K562 treated with DMSO at 1 percent for 4 hours (cell line): ENCODE results near the gene PCDHGA6. TPM values are rescaled to one million over a fixed set of nuclear protein-coding genes. Genes with fewer than 3 reads are reported as not detected.

Experiments used
- total RNA-seq: library from RNA; unstranded; fragments of 300-600 nt; gene quantifications from 2 replicates; pipeline ENCODE4 v1.2.3, GENCODE V29; 2022; ENCODE audit not compliant: insufficient read depth

The PCDHGA6 gene
- total RNA-seq, result 0.27 and 0.35 TPM in 2 replicates

DNA sequence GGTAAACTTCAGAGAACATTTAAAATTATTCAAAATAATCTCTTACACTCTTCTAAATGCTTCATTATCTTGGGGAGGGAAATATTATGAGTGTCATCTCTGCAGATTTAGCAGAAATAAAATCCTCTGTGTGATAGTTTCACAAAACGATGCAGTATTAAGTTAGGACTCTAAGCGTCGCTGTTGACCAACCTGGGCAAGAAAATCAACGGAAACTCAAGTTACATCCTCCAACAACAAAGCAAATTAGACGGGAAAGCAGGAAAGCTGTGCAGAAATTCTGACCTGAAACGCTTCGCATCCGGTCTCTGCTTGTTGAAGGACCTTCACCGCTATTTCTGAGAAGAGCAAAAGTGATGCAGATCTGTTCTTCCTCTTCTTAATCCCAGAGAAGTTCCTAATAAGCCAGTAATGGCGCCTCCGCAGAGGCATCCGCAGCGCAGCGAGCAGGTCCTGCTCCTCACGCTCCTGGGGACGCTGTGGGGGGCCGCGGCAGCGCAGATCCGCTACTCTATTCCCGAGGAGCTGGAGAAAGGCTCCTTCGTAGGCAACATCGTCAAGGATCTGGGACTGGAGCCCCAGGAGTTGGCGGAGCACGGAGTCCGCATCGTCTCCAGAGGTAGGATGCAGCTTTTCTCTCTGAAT, at the start of gene PCDHGA6:
TSS of gene PCDHGA6 (plus strand) at position 219 of the 645 bp plus-strand sequence. CDS start at position 412, 193 bp downstream.

DNA sequence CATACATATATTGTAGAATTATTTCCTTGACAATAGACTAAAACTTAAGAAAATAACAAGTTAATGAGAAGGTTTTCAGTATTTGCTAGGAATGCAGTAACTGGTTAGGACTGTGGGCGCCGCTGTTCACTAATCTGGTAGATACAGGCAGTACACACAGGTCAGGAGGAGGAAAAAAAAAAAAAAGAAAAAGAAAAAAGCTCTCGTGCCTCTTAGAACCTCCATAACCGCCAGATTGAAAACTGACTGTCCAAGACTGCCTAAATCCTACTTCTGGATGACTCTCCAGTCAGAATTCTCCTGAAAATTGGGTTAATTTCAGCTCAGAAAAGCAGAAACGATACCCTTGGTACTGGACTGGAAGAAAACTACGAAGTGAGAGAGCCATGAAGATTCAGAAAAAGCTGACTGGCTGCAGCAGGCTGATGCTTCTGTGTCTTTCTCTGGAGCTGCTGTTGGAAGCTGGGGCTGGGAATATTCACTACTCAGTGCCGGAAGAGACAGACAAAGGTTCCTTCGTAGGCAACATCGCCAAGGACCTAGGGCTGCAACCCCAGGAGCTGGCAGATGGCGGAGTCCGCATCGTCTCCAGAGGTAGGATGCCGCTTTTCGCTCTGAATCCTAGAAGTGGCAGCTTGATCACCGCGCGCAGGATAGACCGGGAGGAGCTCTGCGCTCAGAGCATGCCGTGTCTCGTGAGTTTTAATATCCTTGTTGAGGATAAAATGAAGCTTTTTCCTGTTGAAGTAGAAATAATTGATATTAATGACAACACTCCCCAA, 43.2 kb upstream of the PCDHGA6 start, which contains the start of gene PCDHGA1:
TSS of gene PCDHGA1 (plus strand) at position 216 of the 782 bp plus-strand sequence.

DNA sequence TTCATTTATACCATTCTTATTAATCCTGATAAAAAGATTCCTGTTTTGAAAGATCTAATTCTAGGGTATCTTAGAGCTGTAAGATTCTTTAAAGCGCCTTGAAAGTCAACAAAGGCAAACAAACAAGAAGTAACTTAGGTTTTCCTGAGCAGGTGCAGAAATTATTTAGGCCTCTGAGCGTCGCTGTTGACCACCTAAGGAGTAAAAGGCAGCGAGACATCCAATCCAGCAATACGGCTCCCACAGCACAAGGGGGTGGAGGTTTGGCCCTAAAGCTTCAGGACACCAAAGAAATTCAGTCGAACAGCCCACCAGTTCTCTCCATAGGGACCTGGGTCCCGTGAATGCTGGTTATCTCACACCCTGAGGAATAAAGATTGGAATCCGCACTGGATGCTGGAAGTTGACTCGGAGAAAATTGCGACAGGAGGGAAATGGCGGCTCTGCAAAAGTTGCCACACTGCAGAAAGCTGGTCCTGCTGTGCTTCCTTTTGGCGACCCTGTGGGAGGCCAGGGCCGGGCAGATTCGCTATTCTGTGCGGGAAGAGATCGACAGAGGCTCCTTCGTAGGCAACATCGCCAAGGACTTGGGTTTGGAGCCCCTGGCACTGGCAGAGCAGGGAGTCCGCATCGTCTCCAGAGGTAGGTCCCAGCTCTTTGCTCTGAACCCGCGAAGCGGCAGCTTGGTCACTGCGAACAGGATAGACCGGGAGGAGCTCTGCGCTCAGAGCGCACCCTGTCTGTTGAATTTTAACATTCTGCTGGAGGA, 35.0 kb upstream of the PCDHGA6 start, which contains the start of gene PCDHGA2:
TSS of gene PCDHGA2 (plus strand) at position 223 of the 769 bp plus-strand sequence.

DNA sequence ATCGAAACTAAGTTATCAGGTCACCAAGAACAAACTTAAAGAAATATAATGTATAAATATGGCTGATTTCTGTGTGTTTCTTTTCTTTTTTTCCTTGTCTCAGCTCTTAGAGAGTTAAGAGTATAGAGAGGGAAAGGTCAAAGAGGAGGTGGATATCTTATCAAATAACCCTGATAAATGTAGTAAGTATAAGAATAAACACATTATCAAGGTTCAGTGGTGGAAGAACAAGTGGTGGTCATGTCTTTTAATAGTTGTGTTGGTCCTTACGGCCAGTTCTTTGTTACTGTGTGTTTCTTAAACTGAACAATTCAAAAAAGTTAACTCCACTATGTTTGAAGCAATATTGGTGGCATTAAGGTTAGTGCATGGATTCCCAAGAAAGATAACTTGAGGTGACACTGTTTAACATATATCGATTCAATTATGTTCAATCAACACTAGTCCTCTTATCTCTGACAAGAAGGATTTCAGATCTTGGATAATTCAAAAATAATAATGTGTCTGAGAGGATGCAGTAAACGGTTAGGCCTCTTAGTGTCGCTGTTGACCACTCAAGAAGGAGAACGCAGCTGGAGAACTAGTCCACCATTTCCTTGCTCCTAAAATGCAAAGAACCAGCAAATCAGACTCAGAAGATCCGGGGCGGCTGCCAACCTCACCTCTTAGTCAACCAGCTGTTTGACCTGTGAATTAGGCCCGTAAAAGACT, 30.3 kb upstream of the PCDHGA6 start, which contains the start of gene PCDHGA3:
TSS of gene PCDHGA3 (plus strand) at position 588 of the 711 bp plus-strand sequence. CDS start 205 bp downstream, outside the sequence.

DNA sequence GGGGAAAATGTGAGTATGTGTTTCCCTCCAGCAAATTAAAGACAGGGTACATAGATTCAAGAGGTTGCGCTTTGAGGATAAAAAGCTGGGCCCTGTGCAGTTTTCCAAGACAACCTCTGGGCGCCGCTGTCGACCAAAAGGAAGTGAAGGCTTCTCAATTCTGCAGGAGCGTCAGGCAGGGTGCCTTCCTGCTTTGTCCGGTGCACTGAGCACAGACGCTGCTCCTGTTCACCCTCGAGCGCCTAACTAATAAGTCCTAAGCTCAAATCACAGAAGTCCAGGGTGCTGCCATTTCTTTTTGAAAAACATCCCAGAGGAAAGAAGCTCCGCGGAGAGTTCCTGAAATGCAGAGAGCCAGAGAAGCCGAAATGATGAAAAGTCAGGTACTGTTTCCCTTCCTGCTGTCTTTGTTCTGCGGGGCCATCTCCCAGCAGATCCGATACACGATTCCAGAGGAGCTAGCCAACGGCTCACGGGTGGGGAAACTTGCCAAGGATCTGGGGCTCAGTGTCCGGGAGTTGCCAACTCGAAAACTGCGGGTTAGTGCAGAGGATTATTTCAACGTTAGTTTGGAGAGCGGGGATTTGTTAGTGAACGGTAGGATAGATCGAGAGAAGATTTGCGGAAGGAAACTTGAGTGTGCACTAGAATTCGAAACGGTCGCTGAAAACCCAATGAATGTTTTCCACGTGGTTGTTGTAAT, 23.6 kb upstream of the PCDHGA6 start, which contains the start of gene PCDHGB1:
TSS of gene PCDHGB1 (plus strand) at position 183 of the 703 bp plus-strand sequence. CDS start at position 345, 162 bp downstream.

DNA sequence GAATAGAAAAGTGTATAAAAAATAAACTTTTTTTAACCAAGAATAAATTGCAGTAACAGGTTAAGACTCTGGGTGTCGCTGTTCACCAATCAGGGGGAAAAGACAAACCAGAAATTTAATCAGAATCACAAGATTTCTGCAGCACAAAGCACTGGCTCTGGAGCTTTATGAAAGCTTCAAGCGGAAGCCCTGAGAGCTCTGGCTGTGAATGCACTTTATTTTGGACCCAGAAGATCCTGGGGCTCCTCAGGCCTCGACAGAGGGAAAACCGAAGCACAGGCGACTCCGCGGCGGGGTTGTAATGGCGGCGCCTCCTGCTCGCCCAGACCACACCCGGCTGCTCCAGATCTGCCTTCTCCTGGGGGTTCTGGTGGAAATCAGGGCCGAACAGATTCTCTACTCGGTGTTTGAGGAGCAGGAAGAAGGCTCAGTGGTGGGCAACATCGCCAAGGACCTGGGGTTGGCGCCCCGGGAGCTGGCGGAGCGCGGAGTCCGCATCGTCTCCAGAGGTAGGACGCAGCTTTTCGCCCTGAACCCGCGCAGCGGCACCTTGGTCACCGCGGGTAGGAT, 18.7 kb upstream of the PCDHGA6 start, which contains the start of gene PCDHGA4:
TSS of gene PCDHGA4 (plus strand) at position 122 of the 570 bp plus-strand sequence. CDS start at position 209, 87 bp downstream.

DNA sequence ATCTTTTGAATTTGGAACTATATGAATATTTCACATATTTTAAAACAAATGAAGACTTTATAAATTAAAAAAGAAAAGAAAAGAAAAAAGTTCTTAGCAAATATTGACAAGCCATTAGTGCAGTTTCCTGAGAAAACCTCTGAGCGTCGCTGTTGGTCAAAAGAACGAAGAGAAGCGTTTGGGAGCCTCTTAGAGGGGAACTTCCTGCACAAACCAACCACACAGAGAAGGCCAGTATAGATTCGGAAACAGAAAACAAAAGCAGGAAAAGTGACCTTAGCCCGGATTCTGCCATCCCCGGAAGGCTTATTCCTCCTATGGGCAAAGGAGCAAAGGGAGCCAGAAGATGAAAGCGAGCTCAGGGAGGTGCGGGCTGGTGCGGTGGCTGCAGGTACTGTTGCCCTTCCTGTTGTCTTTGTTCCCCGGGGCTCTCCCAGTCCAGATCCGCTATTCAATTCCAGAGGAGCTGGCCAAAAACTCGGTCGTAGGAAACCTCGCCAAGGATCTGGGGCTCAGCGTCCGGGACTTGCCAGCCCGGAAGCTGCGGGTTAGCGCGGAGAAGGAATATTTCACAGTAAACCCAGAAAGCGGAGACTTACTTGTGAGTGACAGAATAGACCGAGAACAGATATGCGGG, 13.8 kb upstream of the PCDHGA6 start, which contains the start of gene PCDHGB2:
TSS of gene PCDHGB2 (plus strand) at position 205 of the 637 bp plus-strand sequence. CDS start at position 347, 142 bp downstream.

DNA sequence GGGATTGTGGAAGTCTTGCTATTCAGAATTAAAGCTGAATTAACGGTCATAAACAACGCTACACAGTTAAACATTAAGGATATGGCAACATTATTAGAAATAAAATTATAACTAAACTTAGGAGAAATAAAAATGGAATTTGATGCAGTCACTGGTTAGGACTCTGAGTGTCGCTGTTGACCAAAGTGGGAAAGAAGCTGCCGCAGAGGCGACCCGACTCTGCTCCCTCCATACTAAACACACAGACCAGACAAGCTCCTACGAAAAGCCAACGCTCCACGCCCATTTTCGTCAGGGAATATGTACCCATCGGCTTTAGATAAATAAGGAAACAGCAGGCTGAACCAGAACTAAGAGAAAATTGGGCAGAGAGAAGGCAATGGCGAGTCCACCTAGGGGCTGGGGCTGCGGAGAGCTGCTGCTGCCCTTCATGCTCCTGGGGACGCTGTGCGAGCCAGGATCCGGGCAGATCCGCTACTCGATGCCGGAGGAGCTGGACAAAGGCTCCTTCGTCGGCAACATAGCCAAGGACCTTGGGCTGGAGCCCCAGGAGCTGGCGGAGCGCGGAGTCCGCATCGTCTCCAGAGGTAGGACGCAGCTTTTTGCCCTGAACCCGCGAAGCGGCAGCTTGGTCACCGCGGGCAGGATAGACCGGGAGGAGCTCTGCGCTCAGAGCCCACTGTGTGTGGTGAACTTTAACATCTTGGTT, 9.6 kb upstream of the PCDHGA6 start, which contains the start of gene PCDHGA5:
TSS of gene PCDHGA5 (plus strand) at position 211 of the 709 bp plus-strand sequence. CDS start at position 380, 169 bp downstream.

DNA sequence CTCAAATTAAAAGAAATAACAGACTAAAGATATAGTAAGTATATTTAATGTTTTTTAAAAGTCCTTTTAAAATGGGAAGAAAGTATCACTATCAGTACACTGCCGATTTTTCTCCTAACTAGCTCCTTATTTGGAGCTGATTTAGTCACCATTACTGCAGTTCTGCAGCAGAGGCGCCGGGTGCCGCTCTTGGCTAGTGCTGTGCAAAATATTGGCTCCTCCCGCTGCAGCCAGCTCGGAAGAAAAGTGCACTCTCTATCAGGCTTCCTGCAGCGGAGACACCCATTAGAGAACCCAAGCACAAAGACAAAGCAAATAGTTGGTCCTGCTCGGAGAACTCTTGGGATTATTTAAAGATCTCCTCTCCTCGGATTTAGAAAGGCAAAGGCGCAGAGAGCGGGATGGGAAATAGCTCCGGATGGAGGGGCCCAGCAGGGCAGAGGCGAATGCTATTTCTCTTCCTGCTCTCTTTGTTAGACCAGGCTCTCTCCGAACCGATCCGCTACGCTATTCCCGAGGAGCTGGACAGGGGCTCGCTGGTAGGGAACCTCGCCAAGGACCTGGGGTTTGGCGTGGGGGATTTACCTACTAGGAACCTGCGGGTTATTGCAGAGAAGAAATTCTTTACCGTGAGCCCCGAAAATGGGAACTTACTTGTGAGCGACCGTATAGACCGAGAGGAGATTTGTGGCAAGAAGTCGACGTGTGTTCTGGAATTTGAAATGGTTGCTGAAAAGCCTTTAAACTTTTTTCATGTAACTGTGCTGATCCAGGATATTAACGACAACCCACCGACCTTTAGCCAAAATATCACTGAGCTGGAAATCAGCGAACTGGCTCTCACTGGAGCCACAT, 3.5 kb upstream of the PCDHGA6 start, which contains the start of gene PCDHGB3:
TSS of gene PCDHGB3 (plus strand) at position 249 of the 855 bp plus-strand sequence. CDS start at position 402, 153 bp downstream.

DNA sequence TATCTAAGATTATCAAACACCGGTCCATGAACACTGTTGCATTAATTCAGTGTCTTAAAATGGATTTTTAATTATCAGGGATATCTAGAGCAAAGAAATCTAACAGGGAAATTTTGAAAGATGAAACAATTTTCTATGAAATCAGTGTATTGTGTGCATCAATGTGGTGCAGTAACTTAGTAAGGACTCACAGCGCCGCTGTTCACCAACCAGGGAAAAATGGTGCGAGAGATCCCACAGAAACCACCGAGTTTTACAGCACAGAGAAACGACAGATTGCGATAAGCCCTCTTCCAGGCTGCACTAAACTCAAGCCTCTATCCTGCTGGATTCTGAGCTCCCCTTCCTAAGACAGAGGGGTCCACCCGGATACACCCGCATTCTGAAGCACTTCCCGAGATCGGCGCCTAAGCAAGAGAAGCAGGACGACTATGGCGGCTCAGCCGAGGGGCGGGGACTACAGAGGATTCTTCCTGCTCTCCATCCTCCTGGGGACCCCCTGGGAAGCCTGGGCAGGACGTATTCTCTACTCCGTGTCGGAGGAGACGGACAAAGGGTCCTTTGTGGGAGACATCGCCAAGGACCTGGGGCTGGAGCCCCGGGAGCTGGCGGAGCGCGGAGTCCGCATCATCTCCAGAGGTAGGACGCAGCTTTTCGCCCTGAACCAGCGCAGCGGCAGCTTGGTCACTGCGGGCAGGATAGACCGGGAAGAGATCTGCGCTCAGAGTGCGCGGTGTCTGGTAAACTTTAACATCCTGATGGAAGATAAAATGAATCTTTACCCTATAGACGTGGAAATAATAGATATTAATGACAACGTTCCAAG, 9.0 kb downstream of the PCDHGA6 start, which contains the start of gene PCDHGA7:
TSS of gene PCDHGA7 (plus strand) at position 274 of the 826 bp plus-strand sequence. CDS start at position 432, 158 bp downstream.

DNA sequence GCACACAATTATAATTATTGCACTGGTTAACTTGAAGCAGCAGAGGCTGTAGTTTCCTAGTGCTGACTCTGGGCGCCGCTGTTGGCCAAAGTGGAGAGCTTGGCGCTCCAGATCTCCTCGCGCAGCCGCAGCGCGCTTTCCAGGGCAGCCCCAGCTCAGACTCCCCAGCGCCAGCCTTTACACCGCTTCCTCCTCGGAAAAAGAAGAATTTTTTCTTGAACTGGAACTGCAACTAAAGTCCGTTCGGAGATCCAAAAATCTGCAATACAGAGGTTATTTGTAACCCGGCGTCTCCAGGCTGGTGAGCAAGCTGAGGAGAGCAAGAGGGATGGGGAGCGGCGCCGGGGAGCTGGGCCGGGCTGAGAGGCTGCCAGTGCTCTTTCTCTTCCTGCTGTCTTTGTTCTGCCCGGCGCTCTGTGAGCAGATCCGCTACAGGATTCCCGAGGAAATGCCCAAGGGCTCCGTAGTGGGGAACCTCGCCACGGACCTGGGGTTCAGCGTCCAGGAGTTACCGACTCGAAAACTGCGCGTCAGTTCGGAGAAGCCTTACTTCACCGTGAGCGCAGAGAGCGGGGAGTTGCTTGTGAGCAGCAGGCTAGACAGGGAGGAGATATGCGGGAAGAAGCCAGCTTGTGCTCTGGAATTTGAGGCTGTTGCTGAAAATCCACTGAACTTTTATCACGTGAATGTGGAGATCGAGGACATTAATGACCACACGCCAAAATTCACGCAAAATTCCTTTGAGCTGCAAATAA, 14.0 kb downstream of the PCDHGA6 start, which contains the start of gene PCDHGB4:
TSS of gene PCDHGB4 (plus strand) at position 142 of the 755 bp plus-strand sequence. CDS start at position 329, 187 bp downstream.

DNA sequence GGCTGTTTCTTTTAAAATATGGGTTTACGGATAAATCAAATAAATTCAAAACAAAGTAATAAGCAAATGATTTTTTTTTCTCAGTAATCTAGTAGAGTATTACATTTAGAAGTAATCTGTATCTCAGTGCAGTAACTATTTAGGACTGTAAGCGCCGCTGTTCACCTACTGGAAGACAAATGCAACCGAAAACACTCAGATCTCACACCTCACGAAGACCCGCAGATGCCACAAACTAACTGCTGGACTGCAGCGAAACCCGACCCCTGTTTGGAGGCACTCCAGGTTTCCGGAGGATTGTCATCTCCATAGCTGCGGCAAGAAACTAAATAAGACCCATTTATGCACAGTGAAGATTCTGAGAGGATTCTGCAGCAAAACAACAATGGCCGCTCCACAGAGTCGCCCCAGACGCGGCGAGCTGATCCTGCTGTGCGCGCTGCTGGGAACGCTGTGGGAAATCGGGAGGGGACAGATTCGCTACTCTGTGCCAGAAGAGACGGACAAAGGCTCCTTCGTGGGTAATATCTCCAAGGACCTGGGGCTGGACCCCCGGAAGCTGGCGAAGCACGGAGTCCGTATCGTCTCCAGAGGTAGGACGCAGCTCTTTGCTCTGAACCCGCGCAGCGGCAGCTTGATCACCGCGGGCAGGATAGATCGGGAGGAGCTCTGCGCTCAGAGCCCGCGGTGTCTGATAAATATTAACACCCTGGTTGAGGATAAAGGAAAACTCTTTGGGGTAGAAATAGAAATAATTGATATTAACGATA, 18.9 kb downstream of the PCDHGA6 start, which contains the start of gene PCDHGA8:
TSS of gene PCDHGA8 (plus strand) at position 205 of the 770 bp plus-strand sequence. CDS start at position 386, 181 bp downstream.

DNA sequence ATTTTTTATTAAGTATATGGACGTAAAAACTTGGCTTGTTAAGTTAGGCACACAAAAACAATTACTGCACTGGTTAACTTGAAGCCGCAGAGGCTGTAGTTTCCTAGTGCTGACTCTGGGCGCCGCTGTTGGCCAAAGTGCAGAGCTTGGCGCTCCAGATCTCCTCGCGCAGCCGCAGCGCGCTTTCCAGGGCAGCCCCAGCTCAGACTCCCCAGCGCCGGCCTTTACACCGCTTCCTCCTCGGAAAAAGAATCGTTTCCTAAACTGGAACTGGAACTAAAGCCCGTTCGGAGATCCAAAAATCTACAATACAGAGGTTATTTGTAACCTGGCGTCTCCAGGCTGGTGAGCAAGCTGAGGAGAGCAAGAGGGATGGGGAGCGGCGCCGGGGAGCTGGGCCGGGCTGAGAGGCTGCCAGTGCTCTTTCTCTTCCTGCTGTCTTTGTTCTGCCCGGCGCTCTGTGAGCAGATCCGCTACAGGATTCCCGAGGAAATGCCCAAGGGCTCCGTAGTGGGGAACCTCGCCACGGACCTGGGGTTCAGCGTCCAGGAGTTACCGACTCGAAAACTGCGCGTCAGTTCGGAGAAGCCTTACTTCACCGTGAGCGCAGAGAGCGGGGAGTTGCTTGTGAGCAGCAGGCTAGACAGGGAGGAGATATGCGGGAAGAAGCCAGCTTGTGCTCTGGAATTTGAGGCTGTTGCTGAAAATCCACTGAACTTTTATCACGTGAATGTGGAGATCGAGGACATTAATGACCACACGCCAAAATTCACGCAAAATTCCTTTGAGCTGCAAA, 24.3 kb downstream of the PCDHGA6 start, which contains the start of gene PCDHGB5:
TSS of gene PCDHGB5 (plus strand) at position 192 of the 796 bp plus-strand sequence. CDS start at position 373, 181 bp downstream.

DNA sequence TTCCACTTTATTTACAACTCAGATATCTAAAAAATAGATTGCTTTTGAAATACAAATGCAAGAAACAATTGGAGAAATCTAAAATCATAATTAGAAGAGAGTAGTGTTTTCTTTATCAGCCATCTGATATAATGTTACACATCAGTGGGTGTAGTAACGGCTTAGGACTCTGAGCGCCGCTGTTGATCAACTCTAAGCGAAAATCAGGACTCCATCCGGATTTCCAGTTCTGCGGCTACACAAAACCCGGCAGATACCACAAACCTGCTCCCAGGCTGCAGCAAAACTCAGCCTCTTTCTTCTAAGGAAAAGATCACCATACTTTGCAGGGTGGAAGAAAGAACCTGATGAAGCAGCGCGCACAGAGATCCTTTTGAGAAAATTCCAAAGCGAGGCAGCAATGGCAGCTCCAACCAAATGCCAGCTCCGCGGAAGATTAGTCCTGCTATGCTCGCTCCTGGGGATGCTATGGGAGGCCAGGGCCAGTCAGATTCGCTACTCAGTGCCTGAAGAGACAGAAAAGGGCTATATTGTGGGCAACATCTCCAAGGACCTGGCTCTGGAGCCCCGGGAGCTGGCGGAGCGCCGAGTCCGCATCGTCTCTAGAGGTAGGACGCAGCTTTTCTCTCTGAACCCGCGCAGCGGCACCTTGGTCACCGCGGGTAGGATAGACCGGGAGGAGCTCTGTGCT, 29.0 kb downstream of the PCDHGA6 start, which contains the start of gene PCDHGA9:
TSS of gene PCDHGA9 (plus strand) at position 226 of the 691 bp plus-strand sequence. CDS start at position 401, 175 bp downstream.

